NCI-H774 (cell line): Measurements from ENCODE around the gene TBX3.
A peak's percentile ranks its signal among the peaks of the same experiment; 100 is the strongest.

Source experiments
- DNase-seq: peaks from one replicate; lab custom pipeline; 2025; lab: John Stamatoyannopoulos, UW

TBX3 gene

DNA sequence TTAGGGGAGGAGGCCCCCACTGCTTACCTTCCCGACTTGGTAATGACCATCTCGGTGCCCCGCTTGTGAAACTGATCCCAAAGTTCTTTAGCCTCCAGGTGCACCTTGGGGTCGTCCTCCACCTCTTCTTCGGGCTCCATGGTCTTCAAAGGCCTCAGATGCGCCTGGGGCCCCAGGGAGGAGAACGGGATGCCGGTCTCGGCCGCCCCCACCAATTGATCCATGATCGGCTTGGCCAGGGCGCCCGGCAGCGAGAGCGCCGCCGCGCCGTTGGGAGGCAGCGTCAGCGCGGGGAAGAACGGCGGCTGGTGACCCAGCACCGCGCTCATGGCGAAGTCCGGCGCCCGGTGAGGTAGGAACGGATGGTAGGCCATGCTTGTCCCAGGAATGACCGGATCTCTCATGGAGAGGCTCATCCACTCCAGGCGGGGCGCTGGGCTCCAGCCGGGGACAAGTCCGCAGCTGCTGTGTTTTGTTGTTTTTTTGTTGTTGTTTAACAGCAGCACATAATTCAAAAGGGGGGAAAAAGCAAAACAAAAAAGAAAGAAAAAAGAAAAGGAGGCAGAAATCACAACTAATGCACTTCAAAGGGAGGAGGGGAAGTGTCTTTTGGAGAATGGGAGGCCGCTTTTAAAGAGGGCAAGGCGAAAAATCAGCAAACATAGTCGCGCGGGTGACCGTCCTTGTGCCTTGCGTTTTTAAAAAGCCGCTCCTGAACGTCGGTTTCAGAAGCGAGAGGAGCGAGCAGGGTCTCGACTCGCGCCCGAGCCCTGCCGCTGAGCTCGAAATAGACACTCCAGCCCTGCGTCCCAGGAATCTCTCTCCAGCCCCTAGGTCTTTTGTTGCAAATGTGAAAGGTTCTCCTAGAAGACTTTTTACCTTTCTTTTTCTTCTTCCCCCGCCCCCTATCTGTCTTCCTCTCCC, 928 bp downstream of the TBX3 start:
- DNase-seq: peak; percentile 28

GRCh38 chr12:114682106-114682784, 1.7 kb downstream of the TBX3 start:
- DNase-seq: no peak

- DNase-seq: no peak
Observed at GRCh38 chr12:114681116-114681871, 2.7 kb downstream of the TBX3 start.

DNA sequence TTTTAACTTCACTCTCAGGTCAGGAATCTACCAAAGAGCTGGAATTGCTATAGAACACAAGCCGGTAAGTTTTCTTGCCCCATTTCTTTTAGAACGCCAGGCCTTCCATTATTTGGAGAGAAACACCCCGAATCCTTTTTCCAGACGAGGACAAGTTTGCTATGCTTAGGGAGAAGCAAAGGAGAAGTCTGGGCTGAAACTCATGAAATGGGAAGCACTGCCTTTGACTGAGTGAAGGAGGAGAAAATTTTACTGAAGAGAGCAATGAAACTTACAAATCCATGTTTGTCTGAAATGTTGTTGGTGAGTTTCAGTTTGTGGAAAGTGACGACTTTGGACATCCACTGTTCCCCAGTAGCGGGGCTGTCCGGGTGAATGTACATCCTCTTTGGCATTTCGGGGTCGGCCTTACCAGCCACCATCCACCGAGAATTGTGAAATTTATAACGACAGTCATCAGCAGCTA, 3.3 kb downstream of the TBX3 start:
- DNase-seq: no peak

GRCh38 chr12:114679942-114680341, 4.0 kb downstream of the TBX3 start:
- DNase-seq: no peak

GRCh38 chr12:114679452-114679875, 4.5 kb downstream of the TBX3 start:
- no peak for DNase-seq

DNA sequence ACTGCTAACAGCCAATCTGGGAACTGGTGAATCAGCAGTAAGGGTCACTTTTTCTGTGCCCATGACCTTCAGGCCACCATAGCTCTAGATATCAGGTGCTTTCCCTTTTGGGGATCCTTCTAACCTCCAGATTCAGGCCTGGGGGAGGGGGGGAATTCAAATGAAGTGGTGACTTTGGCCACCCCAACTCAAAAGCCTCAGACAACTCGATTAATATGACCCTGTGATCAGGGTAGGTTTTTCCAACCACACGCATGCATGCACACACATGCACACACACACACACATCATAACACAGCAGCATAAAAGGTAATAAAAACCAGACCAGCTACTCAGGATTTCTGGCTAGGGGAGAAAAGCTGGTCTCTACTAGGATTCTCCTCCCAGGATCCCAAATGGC, 5.3 kb downstream of the TBX3 start:
- no peak for DNase-seq

GRCh38 chr12:114678028-114678427, 5.9 kb downstream of the TBX3 start:
- no peak for DNase-seq

- DNase-seq: no peak
Observed at GRCh38 chr12:114676142-114676741, 7.7 kb downstream of the TBX3 start.

- DNase-seq: no peak
Observed at GRCh38 chr12:114674251-114675047, 9.5 kb downstream of the TBX3 start.

- DNase-seq: no peak
Observed at GRCh38 chr12:114673901-114674250, 10.1 kb downstream of the TBX3 start.

DNA sequence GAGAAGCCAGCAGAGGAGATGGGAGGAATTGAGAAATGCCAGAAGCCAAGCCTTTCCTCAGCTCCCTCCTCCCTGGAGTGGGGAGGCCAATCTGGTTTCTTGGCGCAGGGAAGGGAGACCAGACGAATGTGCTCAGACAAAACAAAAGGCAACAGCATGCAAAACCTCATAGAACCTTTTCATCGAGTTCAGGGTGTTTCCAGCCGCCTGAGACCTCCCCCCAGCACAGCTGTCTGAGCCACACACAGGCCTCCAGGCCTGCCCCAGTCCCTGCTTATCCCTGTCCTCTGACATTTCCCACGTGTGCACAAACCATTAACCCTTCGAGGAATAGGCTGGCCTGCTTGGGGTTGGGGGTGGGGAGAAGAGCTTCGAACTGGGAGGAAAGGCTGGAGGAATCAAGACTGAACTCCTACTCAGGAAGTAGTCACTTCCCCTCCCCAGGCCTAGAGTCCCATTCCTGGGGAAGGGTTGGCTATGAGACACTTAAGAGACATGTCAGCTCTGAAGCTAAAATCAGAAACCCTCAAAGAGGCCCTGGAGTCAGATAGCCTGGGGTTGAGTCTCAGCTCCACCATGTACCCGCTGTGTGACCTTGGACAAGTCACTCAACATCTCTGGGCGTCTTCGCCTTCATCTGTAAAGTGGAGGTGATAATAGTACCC, 10.7 kb downstream of the TBX3 start:
- no peak for DNase-seq

DNA sequence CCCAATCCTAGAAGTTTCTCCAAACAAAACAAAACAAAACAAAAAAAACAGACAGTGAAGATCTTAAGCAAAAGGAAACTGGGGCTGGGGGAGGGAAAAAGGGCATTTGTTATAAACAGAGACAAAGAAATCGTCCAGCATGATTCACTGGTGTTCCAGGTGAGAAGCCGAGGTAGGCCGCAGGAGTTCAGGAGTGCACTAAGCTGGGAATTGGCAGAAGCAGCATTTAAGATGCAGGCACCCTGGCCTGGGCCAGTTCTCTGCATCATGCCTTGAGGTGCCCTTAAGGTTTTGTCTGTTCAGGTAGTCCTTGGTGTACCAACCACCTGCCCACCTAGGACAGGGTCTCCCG, 11.2 kb downstream of the TBX3 start:
- DNase-seq: no peak

DNA sequence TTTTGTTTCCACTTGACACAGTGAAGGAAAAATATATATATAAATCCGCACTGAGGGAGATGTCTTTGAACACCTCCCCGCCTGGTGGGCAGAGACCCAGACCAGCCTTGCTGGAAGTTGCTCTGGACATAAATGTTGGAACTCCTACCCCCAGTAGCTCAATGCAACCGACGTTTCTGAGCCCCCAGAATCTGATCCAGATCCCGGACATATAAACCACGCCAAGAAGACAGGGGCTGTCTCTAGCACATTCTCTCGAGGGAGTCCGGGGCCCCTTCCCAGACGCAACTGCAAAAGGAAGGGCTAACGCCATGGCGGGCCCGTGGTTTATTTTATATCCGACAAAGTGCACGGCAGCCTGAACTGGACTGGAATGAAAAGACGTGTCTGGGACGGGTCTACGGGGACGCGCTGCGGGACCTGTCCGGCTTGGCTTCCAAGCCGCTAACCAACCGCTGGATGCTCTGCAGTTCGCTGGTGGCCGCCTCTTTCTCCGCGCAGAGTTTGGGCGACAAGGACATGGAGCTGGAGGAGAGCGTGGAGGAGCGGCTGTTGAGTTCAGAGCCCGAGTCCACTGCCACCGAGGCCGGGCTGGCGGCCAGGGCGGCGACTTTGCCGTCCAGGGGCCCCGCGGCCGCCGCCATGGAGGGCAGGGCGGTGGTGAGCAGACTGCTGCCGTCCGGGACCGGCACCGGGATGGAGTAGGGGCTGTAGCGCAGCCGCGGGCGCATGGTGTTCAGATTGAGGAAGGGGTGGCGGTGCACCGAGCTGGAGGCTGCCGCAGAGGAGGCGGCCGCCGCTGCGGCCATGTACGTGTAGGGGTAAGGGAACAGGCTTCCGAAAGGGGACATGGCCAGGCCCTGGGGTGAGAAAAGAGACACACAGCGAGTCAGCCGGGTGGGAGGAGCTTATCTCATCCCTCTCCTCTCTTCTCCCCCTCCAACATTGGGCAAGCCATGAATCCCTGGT, 12.2 kb downstream of the TBX3 start:
- DNase-seq: no peak

- DNase-seq: no peak
Observed at GRCh38 chr12:114671066-114671442, 12.9 kb downstream of the TBX3 start.

DNA sequence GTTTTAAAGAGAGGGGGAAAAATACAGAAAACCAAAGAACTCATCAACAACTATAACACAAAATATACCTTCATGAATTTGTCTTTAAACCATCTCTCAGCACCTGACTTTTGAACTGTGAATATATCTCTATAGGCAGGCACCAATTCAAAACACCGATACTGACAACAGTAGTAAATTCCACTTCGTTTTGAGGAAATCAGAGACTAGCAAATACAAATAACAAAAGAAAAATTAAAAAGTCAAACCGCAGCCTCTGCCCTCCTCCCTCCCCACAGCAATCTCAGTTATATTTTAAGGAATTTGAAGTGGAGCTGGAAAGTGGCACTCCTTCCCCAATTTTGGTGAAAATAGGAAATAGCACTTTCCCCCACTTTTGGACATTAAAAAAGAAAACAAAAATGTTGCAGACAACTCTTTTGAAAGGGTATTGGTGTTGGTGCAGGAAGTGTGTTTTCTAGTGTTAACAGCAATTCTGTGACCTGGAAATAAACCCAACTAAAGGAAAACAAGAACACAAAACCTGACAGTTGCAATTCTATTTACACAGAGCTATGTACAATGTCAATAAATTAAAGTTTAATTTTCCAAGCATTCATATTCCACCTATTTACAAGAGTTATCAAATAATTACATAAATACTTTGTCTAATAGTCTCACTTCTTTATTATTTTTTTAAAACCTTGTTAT, 13.5 kb downstream of the TBX3 start:
- DNase-seq: no peak

GRCh38 chr12:114669401-114670290, 14.3 kb downstream of the TBX3 start:
- no peak for DNase-seq

- no peak for DNase-seq
Observed at GRCh38 chr12:114668886-114669288, 15.1 kb downstream of the TBX3 start.
